Mononuclear cell (primary cell): ENCODE results near the gene PKD1L1. TPM values are rescaled to one million over a fixed set of nuclear protein-coding genes. Genes with fewer than 3 reads are reported as not detected.

Source experiments
- H3K27me3 ChIP-seq: 2 replicates; pipeline ENCODE4 v1.6.0; 2011; ENCODE audit warnings: low read length, control low read depth; ENCODE audit not compliant: insufficient read depth
- H3K4me1 ChIP-seq: 2 replicates; pipeline ENCODE4 v1.5.1; 2011; ENCODE audit warnings: mild to moderate bottlenecking, low read length, control low read depth; ENCODE audit not compliant: insufficient read depth
- H3K4me3 ChIP-seq: 2 replicates; pipeline ENCODE4 v1.5.1; 2011; ENCODE audit warnings: mild to moderate bottlenecking, low read length, moderate library complexity
- H3K9me3 ChIP-seq: 2 replicates; pipeline ENCODE4 v1.5.1; 2011; ENCODE audit warnings: low read depth, mild to moderate bottlenecking, control low read depth, low read length
- total RNA-seq: library from RNA; depleted of rRNA; stranded (reverse); fragments of >200 nt; gene quantifications from one replicate; pipeline ENCODE4 v1.2.3, GENCODE V29; 2012

PKD1L1 gene
- total RNA-seq, 1 donor: under 0.01 TPM

DNA sequence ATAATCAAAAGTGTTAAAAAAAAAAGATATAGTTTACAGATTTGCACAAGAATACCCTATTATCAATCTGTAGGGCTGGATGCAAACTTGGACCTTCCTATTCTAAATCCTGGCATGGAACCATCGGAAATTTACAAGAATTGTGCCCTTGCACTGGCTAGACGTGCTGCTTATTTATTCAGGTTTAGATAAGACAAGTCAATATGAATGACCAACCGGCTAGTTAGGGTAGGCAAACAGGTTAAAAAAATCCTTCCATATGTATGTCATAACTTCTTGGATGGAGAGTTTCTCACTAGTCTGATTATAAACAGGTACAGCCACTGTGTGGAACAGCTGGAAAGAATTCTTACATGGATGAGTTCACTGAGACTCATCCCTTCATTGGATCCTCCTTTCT is 41.4 kb downstream of the PKD1L1 start:
- Histone ChIP-seq H3K9me3 (no peaks in the 10 kb centered on the region), H3K27me3 (no peaks in the 10 kb centered on the region), H3K4me1 (no peaks in the 10 kb centered on the region), H3K4me3 (no peak overlapping the region)

DNA sequence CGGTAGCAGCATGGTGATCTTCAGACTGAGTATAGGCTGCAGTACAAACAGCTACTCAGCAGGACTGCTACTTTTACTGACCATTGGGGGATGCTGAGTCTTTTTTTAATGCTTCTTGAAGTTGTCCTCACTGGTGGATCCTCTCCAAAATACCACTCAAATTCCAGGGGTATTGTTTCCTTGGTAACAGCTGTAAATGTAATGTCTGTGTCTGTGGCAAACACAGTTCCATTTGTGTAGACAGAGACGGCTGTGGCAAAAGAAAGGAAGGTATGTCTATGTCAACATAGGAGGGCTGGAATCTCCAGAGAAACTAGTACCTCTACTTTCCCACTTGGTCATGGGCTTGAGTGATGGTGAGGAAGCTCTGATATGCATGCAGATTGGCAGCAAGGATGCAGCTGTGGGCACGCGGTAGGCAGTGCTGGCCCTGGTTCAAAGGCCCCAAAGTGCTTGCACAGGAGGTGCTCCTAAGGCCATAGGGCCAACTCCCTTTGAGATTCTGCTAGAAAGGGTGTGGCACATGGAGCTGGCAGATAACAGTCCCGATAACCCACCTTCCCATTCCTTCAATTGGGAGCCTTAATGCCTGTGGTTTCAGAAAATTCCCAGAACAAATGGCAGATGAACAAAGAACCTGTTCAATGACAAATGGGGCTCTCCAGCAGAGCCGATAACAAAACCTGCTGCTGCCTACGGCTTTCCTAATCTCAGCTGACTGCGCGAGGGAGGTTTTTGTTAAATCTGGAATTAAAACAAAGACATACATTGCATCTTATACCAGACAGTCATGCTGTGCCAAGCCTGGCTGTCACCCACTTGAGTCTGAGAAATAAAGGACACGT is 43.0 kb downstream of the PKD1L1 start:
- Histone ChIP-seq H3K9me3 (no peaks in the 10 kb centered on the region), H3K4me3 (no peak overlapping the region), H3K4me1 (no peaks in the 10 kb centered on the region), H3K27me3 (no peaks in the 10 kb centered on the region)

GRCh38 chr7:47902013-47902412 is 46.3 kb downstream of the PKD1L1 start:
- Histone ChIP-seq H3K4me3 (no peak overlapping the region), H3K27me3 (no peaks in the 10 kb centered on the region), H3K9me3 (no peaks in the 10 kb centered on the region), H3K4me1 (no peaks in the 10 kb centered on the region)

- H3K4me1 ChIP-seq: no peaks in the 10 kb centered on the region
- H3K9me3 ChIP-seq: no peaks in the 10 kb centered on the region
- H3K27me3 ChIP-seq: no peaks in the 10 kb centered on the region
- H3K4me3 ChIP-seq: no peak overlapping the region
Observed at GRCh38 chr7:47901542-47901941, 46.7 kb downstream of the PKD1L1 start.

GRCh38 chr7:47897831-47898230 is 50.4 kb downstream of the PKD1L1 start:
- Histone ChIP-seq H3K27me3 (no peaks in the 10 kb centered on the region), H3K4me1 (no peaks in the 10 kb centered on the region), H3K9me3 (no peaks in the 10 kb centered on the region), H3K4me3 (no peak overlapping the region)

- no peaks in the 10 kb centered on the region for H3K4me1 ChIP-seq
- H3K27me3 ChIP-seq: no peaks in the 10 kb centered on the region
- H3K4me3 ChIP-seq: no peak overlapping the region
- no peaks in the 10 kb centered on the region for H3K9me3 ChIP-seq
Observed at GRCh38 chr7:47896809-47897423, 51.4 kb downstream of the PKD1L1 start.

GRCh38 chr7:47895026-47895425 is 53.2 kb downstream of the PKD1L1 start:
- no peaks in the 10 kb centered on the region for H3K4me1 ChIP-seq
- no peak overlapping the region for H3K4me3 ChIP-seq
- no peaks in the 10 kb centered on the region for H3K27me3 ChIP-seq
- no peaks in the 10 kb centered on the region for H3K9me3 ChIP-seq

DNA sequence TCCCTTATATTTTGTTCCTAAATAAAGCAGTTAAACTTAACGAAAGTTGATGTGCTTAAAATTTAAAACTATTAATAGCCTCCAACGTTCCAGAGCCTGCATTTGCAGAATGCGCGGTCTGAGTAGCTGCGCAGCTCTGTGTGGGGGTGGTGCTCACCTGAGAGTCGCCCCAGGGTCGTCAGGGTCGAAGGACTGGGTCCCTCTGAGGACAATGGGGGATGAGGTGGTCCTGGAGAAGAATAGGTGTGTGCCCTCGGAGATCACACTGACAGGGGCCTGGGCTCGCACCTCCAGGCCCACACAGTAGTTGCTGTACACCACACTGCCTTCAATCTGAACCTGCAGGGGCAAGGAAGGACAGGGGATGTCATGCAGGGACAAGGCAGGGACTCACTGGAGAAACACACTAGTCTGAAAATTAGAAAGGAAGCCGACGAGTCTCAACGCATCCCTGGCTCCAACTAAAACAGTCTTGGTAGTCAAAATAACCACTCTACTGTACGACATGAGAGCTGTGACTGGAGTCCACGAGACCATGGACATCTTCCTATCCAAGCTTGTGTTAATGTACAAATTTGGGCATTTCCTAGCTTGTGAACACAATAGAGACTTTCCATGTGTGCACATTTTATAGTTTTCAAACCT is 54.4 kb downstream of the PKD1L1 start:
- H3K4me1 ChIP-seq: no peaks in the 10 kb centered on the region
- H3K4me3 ChIP-seq: no peak overlapping the region
- no peaks in the 10 kb centered on the region for H3K9me3 ChIP-seq
- H3K27me3 ChIP-seq: no peaks in the 10 kb centered on the region

GRCh38 chr7:47893238-47893637 is 55.0 kb downstream of the PKD1L1 start:
- Histone ChIP-seq H3K27me3 (no peaks in the 10 kb centered on the region), H3K4me3 (no peak overlapping the region), H3K9me3 (no peaks in the 10 kb centered on the region), H3K4me1 (no peaks in the 10 kb centered on the region)

GRCh38 chr7:47890606-47891005 is 57.7 kb downstream of the PKD1L1 start:
- no peaks in the 10 kb centered on the region for H3K4me1 ChIP-seq
- H3K4me3 ChIP-seq: no peak overlapping the region
- no peaks in the 10 kb centered on the region for H3K27me3 ChIP-seq
- H3K9me3 ChIP-seq: no peaks in the 10 kb centered on the region

- Histone ChIP-seq H3K4me3 (no peak overlapping the region), H3K4me1 (no peaks in the 10 kb centered on the region), H3K9me3 (no peaks in the 10 kb centered on the region), H3K27me3 (no peaks in the 10 kb centered on the region)
Observed at GRCh38 chr7:47890125-47890524, 58.1 kb downstream of the PKD1L1 start.

GRCh38 chr7:47889723-47890122 is 58.5 kb downstream of the PKD1L1 start:
- no peaks in the 10 kb centered on the region for H3K4me1 ChIP-seq
- no peak overlapping the region for H3K4me3 ChIP-seq
- no peaks in the 10 kb centered on the region for H3K9me3 ChIP-seq
- H3K27me3 ChIP-seq: no peaks in the 10 kb centered on the region

DNA sequence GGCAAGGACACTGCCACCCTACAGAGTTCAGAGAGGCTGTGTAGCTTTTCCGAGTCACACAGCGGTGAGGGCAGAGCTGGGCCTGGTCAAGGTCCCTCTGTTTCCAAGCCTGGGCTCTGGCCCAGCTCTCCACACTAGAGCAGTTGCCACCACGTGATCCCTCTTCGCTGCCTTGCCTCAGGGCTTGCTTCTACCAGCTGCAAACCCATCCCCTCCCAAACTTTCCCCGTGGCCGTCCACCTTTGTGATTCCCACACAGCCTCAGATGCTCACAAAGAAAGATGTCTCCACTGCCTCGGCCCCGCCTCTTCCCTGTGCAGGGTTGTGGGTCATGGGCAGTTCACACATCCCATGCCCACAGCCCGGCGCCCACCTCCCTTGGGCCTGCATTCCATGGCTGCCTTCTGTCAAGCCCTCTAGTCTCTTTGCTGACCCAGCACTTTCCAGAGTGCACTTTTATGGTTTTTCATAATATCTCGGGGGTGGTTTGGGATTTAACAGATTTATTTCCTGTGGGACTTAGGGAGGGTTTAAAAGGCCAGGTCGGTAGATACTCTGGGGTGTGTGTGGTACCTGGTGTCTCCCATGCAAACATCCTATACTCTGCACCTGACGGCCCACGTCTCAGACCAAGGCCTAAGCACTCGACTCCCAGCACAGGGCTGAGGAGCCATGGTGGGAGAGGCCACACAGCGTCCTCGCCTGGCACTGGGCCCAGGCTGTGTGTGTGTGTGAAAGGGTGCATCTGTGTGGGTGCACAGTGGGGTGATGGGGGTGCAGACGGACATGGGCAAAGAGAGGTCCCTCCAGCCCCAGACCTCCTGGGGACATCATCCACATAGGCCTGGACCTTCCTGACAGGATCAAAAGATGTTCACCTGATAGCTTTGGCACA is 59.6 kb downstream of the PKD1L1 start:
- no peaks in the 10 kb centered on the region for H3K9me3 ChIP-seq
- no peaks in the 10 kb centered on the region for H3K4me1 ChIP-seq
- no peaks in the 10 kb centered on the region for H3K27me3 ChIP-seq
- H3K4me3 ChIP-seq: no peak overlapping the region

- Histone ChIP-seq H3K9me3 (no peaks in the 10 kb centered on the region), H3K4me3 (no peak overlapping the region), H3K27me3 (no peaks in the 10 kb centered on the region), H3K4me1 (no peaks in the 10 kb centered on the region)
Observed at GRCh38 chr7:47887016-47887640, 61.1 kb downstream of the PKD1L1 start.
